ENCODE data around the gene SAFB. TPM values are rescaled to one million over a fixed set of nuclear protein-coding genes. Genes with fewer than 3 reads are reported as not detected.

SAFB gene
- total and polyA plus RNA-seq, 3 donors from 2014 or later = 83.2 to 220 (median 202) TPM

- H3K4me3 ChIP-seq = no peak overlapping the region
- H3K9me3 ChIP-seq = no peaks in the 10 kb centered on the region
- no peaks in the 10 kb centered on the region for H3K27me3 ChIP-seq
- H3K36me3 ChIP-seq (ENCODE audit: low read depth, missing control alignments) = no peaks in the 10 kb centered on the region
- DNase-seq = no peak
- intact Hi-C loops (cut with DNase I; ENCODE audit: low total_unique reads) = no loop called here
- WGBS, 2 donors = 88 to 92% methylated on average over 20 to 26 of the region's 26 CpGs
- H3K27ac ChIP-seq = no peak overlapping the region
- TF ChIP-seq POLR2A (IDR thresholded peaks at IDR 0.05) (no peak), CTCF (IDR thresholded peaks at IDR 0.05) (no peak)
- no peaks in the 10 kb centered on the region for H3K4me1 ChIP-seq
Measured at GRCh38 chr19:5666921-5667610, 44.2 kb downstream of the SAFB start.

GRCh38 chr19:5667751-5668271, 44.9 kb downstream of the SAFB start:
- no peaks in the 10 kb centered on the region for H3K36me3 ChIP-seq (ENCODE audit: low read depth, missing control alignments)
- H3K4me1 ChIP-seq = no peaks in the 10 kb centered on the region
- intact Hi-C loops (cut with DNase I; ENCODE audit: low total_unique reads) = no loop called here
- no peaks in the 10 kb centered on the region for H3K27me3 ChIP-seq
- no peak for DNase-seq
- WGBS, 2 donors = 85 to 87% methylated on average over 13 to 22 of the region's 22 CpGs
- H3K4me3 ChIP-seq = no peak overlapping the region
- H3K27ac ChIP-seq = no peak overlapping the region
- H3K9me3 ChIP-seq = no peaks in the 10 kb centered on the region
- TF ChIP-seq CTCF (IDR thresholded peaks at IDR 0.05) (no peak), POLR2A (IDR thresholded peaks at IDR 0.05) (no peak)

GRCh38 chr19:5669212-5669611, 46.3 kb downstream of the SAFB start:
- Histone ChIP-seq H3K36me3 (ENCODE audit: low read depth, missing control alignments) (no peaks in the 10 kb centered on the region), H3K9me3 (no peaks in the 10 kb centered on the region), H3K4me1 (no peaks in the 10 kb centered on the region), H3K27ac (no peak overlapping the region), H3K27me3 (no peaks in the 10 kb centered on the region), H3K4me3 (no peak overlapping the region)
- no peak for DNase-seq
- 74 to 80% methylated on average over 2 to 11 of the region's 11 CpGs for WGBS, 2 donors
- intact Hi-C loops (cut with DNase I; ENCODE audit: low total_unique reads) = no loop called here
- TF ChIP-seq POLR2A (IDR thresholded peaks at IDR 0.05) = no peak
- no peak for TF ChIP-seq CTCF (IDR thresholded peaks at IDR 0.05)

GRCh38 chr19:5671600-5671999, 48.7 kb downstream of the SAFB start:
- WGBS, 2 donors = 88 to 94% methylated on average over 7 of the region's 7 CpGs
- intact Hi-C loops (cut with DNase I; ENCODE audit: low total_unique reads) = no loop called here
- no peak for DNase-seq

More at GRCh38 chr19:5671600-5671999, 48.7 kb downstream of the SAFB start:
- H3K9me3 ChIP-seq = no peaks in the 10 kb centered on the region
- H3K27me3 ChIP-seq = no peaks in the 10 kb centered on the region
- no peak overlapping the region for H3K4me3 ChIP-seq
- H3K4me1 ChIP-seq = no peaks in the 10 kb centered on the region
- H3K36me3 ChIP-seq (ENCODE audit: low read depth, missing control alignments) = no peaks in the 10 kb centered on the region
- H3K27ac ChIP-seq = no peak overlapping the region
- TF ChIP-seq POLR2A (IDR thresholded peaks at IDR 0.05) (no peak), CTCF (IDR thresholded peaks at IDR 0.05) (no peak)

All from testis (tissue), 3 donors.